Measurements from ENCODE around the gene CXCR6.

CXCR6 gene

GRCh38 chr3:45964139-45964538 lies 20.9 kb downstream of the CXCR6 start:
- no peak for TF ChIP-seq ZNF274 (IDR thresholded peaks at IDR 0.05; ENCODE audit: low read depth, low read length)

DNA sequence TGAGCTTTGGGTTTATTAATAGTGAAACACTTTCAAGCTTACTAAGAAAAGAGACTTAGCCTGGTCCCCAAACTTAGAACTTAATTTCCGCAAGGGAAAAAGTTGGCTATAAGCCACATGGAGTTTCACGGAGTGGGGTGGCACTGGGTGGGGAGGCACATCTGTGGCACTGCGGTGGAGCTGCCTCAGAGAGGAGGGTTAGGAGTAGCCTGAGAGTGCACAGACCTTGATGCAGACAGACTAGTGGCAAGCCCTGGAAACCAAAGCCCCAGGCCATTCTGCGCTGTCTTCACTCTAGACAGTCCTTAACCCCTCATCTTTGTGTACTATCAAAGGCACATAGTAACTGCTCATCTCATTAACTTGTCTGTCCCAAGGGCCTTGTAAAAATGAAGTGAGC lies 22.0 kb downstream of the CXCR6 start:
- no peak overlapping the region for H3K4me3 ChIP-seq (ENCODE audit: low read length)
- no peak for TF ChIP-seq ZNF274 (IDR thresholded peaks at IDR 0.05; ENCODE audit: low read depth, low read length)

More at GRCh38 chr3:45964139-45964538, 20.9 kb downstream of the CXCR6 start:
- no peak overlapping the region for H3K4me3 ChIP-seq (ENCODE audit: low read length)

GRCh38 chr3:45965653-45966052 lies 22.4 kb downstream of the CXCR6 start:
- H3K4me3 ChIP-seq (ENCODE audit: low read length), result no peak overlapping the region
- no peak for TF ChIP-seq ZNF274 (IDR thresholded peaks at IDR 0.05; ENCODE audit: low read depth, low read length)

GRCh38 chr3:45966371-45966791 lies 23.1 kb downstream of the CXCR6 start:
- no peak overlapping the region for H3K4me3 ChIP-seq (ENCODE audit: low read length)
- no peak for TF ChIP-seq ZNF274 (IDR thresholded peaks at IDR 0.05; ENCODE audit: low read depth, low read length)

- H3K4me3 ChIP-seq (ENCODE audit: low read length), result no peak overlapping the region
- TF ChIP-seq ZNF274 (IDR thresholded peaks at IDR 0.05; ENCODE audit: low read depth, low read length), result no peak
Observed at GRCh38 chr3:45966950-45967640, 23.8 kb downstream of the CXCR6 start.

DNA sequence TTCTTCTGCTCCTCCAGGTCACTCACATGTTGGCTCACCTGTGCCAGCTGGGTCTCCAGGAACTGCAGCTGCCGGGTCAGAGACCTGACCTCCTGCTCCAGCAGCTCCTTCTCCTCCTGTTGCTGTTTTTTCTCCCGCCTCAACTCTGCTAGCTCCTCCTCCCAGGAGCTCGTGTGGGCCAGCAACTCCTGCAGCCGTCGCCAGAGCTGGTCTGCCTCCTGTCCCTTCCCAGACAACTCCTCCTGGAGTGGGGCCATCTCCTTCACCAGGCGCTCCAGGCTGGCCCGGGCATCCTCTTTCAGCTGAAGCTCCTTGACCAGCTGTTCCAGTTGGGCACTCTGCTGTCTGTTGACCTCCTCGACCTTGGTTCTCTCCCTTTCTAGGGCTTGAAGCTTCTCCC lies 24.5 kb downstream of the CXCR6 start:
- no peak overlapping the region for H3K4me3 ChIP-seq (ENCODE audit: low read length)
- TF ChIP-seq ZNF274 (IDR thresholded peaks at IDR 0.05; ENCODE audit: low read depth, low read length), result no peak

- TF ChIP-seq ZNF274 (IDR thresholded peaks at IDR 0.05; ENCODE audit: low read depth, low read length), result no peak
- H3K4me3 ChIP-seq (ENCODE audit: low read length), result no peak overlapping the region
Observed at GRCh38 chr3:45968149-45968548, 24.9 kb downstream of the CXCR6 start.

DNA sequence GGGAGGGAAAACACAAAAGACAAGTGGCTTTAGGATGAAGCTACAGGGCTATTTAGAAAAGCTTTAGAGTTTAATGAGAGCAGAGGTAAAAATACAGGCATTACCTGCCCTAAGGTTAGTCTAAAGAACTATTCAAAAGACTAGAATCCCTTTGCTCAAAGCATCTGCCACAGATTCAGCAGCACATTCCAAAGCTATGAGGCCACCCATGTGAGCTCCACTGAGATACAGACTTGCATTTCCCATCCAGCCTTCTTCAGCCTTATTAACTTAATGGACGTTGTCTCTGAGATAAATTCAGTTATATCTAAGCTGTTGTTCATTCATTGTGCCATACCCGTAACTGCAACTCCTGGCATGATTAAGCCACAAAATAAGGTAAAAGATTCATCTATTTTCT lies 25.4 kb downstream of the CXCR6 start:
- H3K4me3 ChIP-seq (ENCODE audit: low read length), result no peak overlapping the region
- no peak for TF ChIP-seq ZNF274 (IDR thresholded peaks at IDR 0.05; ENCODE audit: low read depth, low read length)

GRCh38 chr3:45969116-45969515 lies 25.9 kb downstream of the CXCR6 start:
- no peak overlapping the region for H3K4me3 ChIP-seq (ENCODE audit: low read length)
- TF ChIP-seq ZNF274 (IDR thresholded peaks at IDR 0.05; ENCODE audit: low read depth, low read length), result no peak

- TF ChIP-seq ZNF274 (IDR thresholded peaks at IDR 0.05; ENCODE audit: low read depth, low read length), result no peak
- no peak overlapping the region for H3K4me3 ChIP-seq (ENCODE audit: low read length)
Observed at GRCh38 chr3:45969953-45970352, 26.7 kb downstream of the CXCR6 start.

DNA sequence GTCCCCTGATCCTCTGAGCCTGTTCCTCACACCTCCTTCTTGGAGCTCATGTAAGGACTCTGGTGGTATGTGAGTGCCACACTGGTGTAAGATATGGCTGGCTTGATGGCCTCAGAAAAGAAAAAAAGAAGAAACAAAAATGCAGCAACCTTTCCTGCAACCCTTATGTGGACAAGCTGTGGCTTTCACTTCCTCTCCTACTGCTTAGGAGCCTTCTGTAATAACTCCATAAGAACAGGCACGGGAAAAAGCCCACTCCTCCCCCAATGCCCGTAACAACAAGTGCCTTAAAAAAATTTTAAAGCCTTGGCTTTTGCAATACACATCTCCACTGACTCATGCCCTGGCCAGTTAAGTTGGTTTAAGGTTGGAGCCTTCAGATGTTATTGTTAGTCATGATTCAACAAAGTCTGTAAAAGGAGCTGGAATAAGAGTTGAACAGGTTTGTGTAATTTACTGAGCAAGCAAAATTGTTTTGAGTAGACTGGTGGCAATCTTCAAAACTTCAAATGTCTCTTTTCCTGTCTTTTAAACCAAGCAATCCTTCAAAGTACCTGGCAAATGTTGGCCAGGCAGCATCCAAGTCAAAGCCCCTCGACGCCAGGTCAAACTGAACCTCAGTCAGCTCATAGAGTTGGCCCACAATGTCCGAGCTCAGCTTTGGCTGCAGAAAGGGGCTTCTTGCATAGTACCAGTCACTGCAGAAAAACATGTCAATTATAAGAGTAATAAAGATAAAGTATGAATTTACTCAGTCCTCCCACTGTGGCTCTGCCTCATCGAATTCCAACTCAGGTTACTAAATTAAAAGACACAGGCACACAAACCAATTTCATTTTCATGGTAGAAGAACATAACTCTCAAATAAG lies 29.5 kb downstream of the CXCR6 start:
- TF ChIP-seq ZNF274 (IDR thresholded peaks at IDR 0.05; ENCODE audit: low read depth, low read length), result no peak
- H3K4me3 ChIP-seq (ENCODE audit: low read length), result no peak overlapping the region; the same call in 1 of the 2 replicates

- H3K4me3 ChIP-seq (ENCODE audit: low read length), result no peak overlapping the region
- no peak for TF ChIP-seq ZNF274 (IDR thresholded peaks at IDR 0.05; ENCODE audit: low read depth, low read length)
Observed at GRCh38 chr3:45974686-45975085, 31.4 kb downstream of the CXCR6 start.

GRCh38 chr3:45975686-45976085 lies 32.4 kb downstream of the CXCR6 start:
- TF ChIP-seq ZNF274 (IDR thresholded peaks at IDR 0.05; ENCODE audit: low read depth, low read length), result no peak
- H3K4me3 ChIP-seq (ENCODE audit: low read length), result no peak overlapping the region

DNA sequence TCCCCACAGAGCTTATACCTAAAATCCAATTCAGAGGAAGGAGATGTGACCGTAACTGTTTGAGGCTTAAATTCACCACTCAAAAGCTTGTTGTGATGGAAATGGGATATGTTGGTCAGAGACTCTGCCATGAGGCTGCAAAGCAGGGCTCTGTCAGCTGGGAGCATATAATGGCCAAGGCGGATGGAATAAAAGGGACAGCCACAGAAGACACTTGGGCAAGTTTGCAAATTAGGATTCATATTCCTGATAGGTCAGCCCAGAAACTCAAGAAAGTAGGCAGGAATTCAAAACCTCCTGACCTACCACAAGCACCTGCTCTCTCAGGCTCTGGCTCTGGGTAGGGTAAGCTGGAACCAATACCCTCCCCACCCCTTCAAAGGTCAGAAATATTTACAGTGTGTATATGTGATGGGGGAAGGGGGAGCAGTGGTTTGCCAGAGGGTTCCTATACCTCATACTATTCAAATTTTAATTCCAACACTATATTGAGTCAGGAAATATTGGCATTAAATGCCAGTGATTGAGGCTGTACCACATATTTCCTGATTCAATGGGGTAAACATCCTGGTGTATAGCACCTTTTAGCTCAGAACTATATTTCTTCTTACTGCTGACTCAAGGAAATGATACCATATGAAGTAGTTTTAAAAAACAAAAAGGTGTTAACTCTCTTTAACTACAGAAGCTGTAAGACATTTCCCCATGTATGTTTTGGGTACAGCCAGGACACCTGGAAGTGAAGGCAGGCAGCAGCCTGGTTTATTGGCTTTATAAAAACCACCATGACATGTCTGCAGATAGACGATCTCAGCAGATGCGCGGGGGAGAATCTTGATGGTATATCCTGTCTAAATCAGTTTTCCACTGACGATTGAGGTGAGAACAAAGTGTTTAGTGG lies 33.2 kb downstream of the CXCR6 start:
- H3K4me3 ChIP-seq (ENCODE audit: low read length), result no peak overlapping the region
- no peak for TF ChIP-seq ZNF274 (IDR thresholded peaks at IDR 0.05; ENCODE audit: low read depth, low read length)
